SH-SY5Y (cell line): ENCODE results near the gene ABCA12.

ENCODE experiments used
- GATA2 ChIP-seq: IDR thresholded peaks from 2 replicates; pipeline ENCODE4 v1.6.1; 2011; ENCODE audit warnings: mild to moderate bottlenecking, low read depth, low read length
- GATA3 ChIP-seq: IDR thresholded peaks from 2 replicates; pipeline ENCODE4 v1.6.1; 2011; ENCODE audit warnings: low read depth, mild to moderate bottlenecking, low read length, moderate library complexity

- TF ChIP-seq GATA3 (no peak), GATA2 (no peak)
Measured at GRCh38 chr2:215020283-215020682, 118.1 kb downstream of the ABCA12 start.
